Esophagus muscularis mucosa (tissue), 4 donors: Measurements from ENCODE around the gene NR2F1-AS1.

Experiments
- CTCF ChIP-seq, 3 experiments: fragments of 200-600 bp in 2 of 3; fragments of 450-650 bp in 1 of 3; sonication (generic) in 2 of 3; IDR thresholded peaks; one replicate each; pipeline ENCODE4 v1.5.1; 2017 to 2019; ENCODE audit warnings: antibody characterized with exemption in 3 of 3, mild to moderate bottlenecking in 2 of 3, moderate library complexity in 1 of 3
- EP300 ChIP-seq: sonication (generic); formaldehyde crosslinking; IDR thresholded peaks from one replicate; pipeline ENCODE4 v1.6.1; 2017; ENCODE audit warnings: antibody characterized with exemption
- POLR2A ChIP-seq: fragments of 450-650 bp; IDR thresholded peaks from one replicate; pipeline ENCODE4 v1.6.1; 2017; ENCODE audit warnings: antibody characterized with exemption, moderate library complexity, mild to moderate bottlenecking, low read depth
- POLR2AphosphoS5 ChIP-seq, 2 donors: sonication (generic); formaldehyde crosslinking; IDR thresholded peaks; one replicate each; pipeline ENCODE4 v1.6.1; 2017; ENCODE audit warnings: antibody characterized with exemption in 2 of 2

- TF ChIP-seq CTCF (IDR thresholded peaks at IDR 0.05) (no peak), POLR2AphosphoS5 (IDR thresholded peaks at IDR 0.05) (no peak), POLR2A (no peak), EP300 (no peak)
Measured at GRCh38 chr5:93399675-93400074, 181.3 kb downstream of the NR2F1-AS1 start.
